ENCODE data around the gene PURB.

- TF ChIP-seq POLR2A (IDR thresholded peaks at IDR 0.05) (no peak), POLR2AphosphoS5 (IDR thresholded peaks at IDR 0.05) (no peak), CTCF (IDR thresholded peaks at IDR 0.05) (no peak), EP300 (IDR thresholded peaks at IDR 0.05) (no peak)
Observed at GRCh38 chr7:44882899-44883298, 2.4 kb downstream of the PURB start.
